HepG2 (cell line): ENCODE data around the gene TTYH2. TPM values are rescaled to one million over a fixed set of nuclear protein-coding genes. Genes with fewer than 3 reads are reported as not detected.

Source experiments
- ATAC-seq: fragments of 200-7000 bp; cut with Tn5 transposase; 3 replicates; pipeline ENCODE4 v1.9.1; 2020; ENCODE audit warnings: mild to moderate bottlenecking, moderate library complexity
- BruUV-seq: library from RNA; stranded (reverse); fragments of 400-500 nt; replicated peaks from 2 replicates; lab custom pipeline; 2021; lab: Mats Ljungman, UMichigan
- CTCF ChIA-PET: fragments of 300-600 bp; formaldehyde crosslinking; extraction: SDS; loops from one replicate; lab custom pipeline; 2021; ENCODE audit warnings: low total read pairs, inconsistent platforms, low intra/inter-chr PET ratio; lab: Yijun Ruan, JAX
- POLR2A ChIA-PET: fragments of 350-600 bp; sonication (Branson Sonifier 250); formaldehyde crosslinking; loops from one replicate; lab custom pipeline; 2020; ENCODE audit warnings: antibody characterized with exemption, inconsistent platforms; lab: Yijun Ruan, JAX
- DNase-seq: peaks from one replicate; pipeline ENCODE4 v3.0.0-alpha.2; 2015; ENCODE audit warnings: low spot score
- FAIRE-seq: peaks from 3 replicates; lab custom pipeline; 2011; peaks lifted over from hg19 to GRCh38; lab: Jason Lieb, UNC
- H2AFZ ChIP-seq: one replicate; pipeline ENCODE4 v1.6.1; 2011; ENCODE audit warnings: low read length, inconsistent platforms
- H3K27ac ChIP-seq: fragments of 300-600 bp; 3 replicates; pipeline ENCODE4 v1.8.0; 2011; ENCODE audit warnings: mixed run types, mild to moderate bottlenecking, mixed read lengths, low read length, inconsistent platforms; ENCODE audit not compliant: insufficient read depth; ENCODE audit errors: extremely low read length
- H3K27me3 ChIP-seq, 2 experiments: fragments of 200-600 bp in 1 of 2; 2 replicates in 1 of 2; 3 replicates in 1 of 2; pipeline versions ENCODE4 v1.6.0 to v1.8.0; 2011; ENCODE audit warnings: low read length in 2 of 2, mild to moderate bottlenecking in 2 of 2, moderate library complexity in 2 of 2, inconsistent platforms in 1 of 2; ENCODE audit not compliant: insufficient read depth in 2 of 2, control insufficient read depth in 1 of 2
- H3K36me3 ChIP-seq, 2 experiments: fragments of 200-600 bp in 1 of 2; replicated peaks in 1 of 2; 2 replicates in 1 of 2; 3 replicates in 1 of 2; pipeline versions ENCODE4 v1.5.1 to v1.8.0; 2011; ENCODE audit warnings: low read length in 2 of 2, inconsistent platforms in 1 of 2; ENCODE audit not compliant: insufficient read depth in 2 of 2, control insufficient read depth in 1 of 2
- H3K4me1 ChIP-seq: 2 replicates; pipeline ENCODE4 v1.5.1; 2012; ENCODE audit warnings: low read length, inconsistent platforms; ENCODE audit not compliant: insufficient read depth
- H3K4me2 ChIP-seq: 2 replicates; pipeline ENCODE4 v1.6.0; 2011; ENCODE audit warnings: low read depth, low read length, inconsistent platforms
- H3K4me3 ChIP-seq, 3 experiments: fragments of 200-600 bp in 1 of 3; sonication (generic), shearing (Covaris generic) in 1 of 3; replicated peaks in 1 of 3; 2 replicates each; pipeline ENCODE4 v1.5.1; 2011 to 2016; ENCODE audit warnings: low read length in 3 of 3, inconsistent platforms in 2 of 3, low read depth in 2 of 3, mild to moderate bottlenecking in 2 of 3, control low read depth in 1 of 3, mixed read lengths in 1 of 3; ENCODE audit not compliant: insufficient read depth in 1 of 3
- H3K79me2 ChIP-seq: one replicate; pipeline ENCODE4 v1.6.1; 2011; ENCODE audit warnings: low read length, inconsistent platforms; ENCODE audit not compliant: insufficient read depth
- H3K9ac ChIP-seq: 2 replicates; pipeline ENCODE4 v1.6.0; 2011; ENCODE audit warnings: mild to moderate bottlenecking, low read depth, low read length, inconsistent platforms; ENCODE audit not compliant: insufficient read depth
- H3K9me3 ChIP-seq: 2 replicates; pipeline ENCODE4 v1.5.1; 2012; ENCODE audit warnings: mild to moderate bottlenecking, low read length
- H4K20me1 ChIP-seq: 2 replicates; pipeline ENCODE4 v1.6.0; 2011; ENCODE audit warnings: inconsistent platforms, mild to moderate bottlenecking, low read length, moderate library complexity; ENCODE audit not compliant: insufficient read depth
- GATA4 ChIP-seq: sonication (generic); IDR thresholded peaks from 2 replicates; pipeline ENCODE4 v1.6.1; 2016; ENCODE audit warnings: antibody characterized with exemption, low read depth, borderline replicate concordance
- HDAC6 ChIP-seq: fragments of 200-600 bp; sonication (generic); IDR thresholded peaks from 2 replicates; pipeline ENCODE4 v1.7.0; 2017; ENCODE audit warnings: mild to moderate bottlenecking, antibody characterized with exemption, low read length, low read depth
- KDM2A ChIP-seq: sonication (generic); formaldehyde crosslinking; IDR thresholded peaks from 2 replicates; pipeline ENCODE4 v1.4.0; 2020; ENCODE audit warnings: low read depth, missing genetic modification reagents, borderline replicate concordance
- MEF2D ChIP-seq: sonication (generic); formaldehyde crosslinking; IDR thresholded peaks from 2 replicates; pipeline ENCODE4 v1.5.1; 2020; ENCODE audit warnings: mild to moderate bottlenecking, missing genetic modification reagents
- MXD4 ChIP-seq: IDR thresholded peaks from 2 replicates; pipeline ENCODE4 v1.6.1; 2016; ENCODE audit warnings: mild to moderate bottlenecking, missing biosample characterization, missing genetic modification reagents
- PAF1 ChIP-seq: IDR thresholded peaks from 2 replicates; pipeline ENCODE4 v1.6.1; 2016; ENCODE audit warnings: missing genetic modification reagents, missing compliant biosample characterization
- RORA ChIP-seq: sonication (generic); formaldehyde crosslinking; IDR thresholded peaks from 2 replicates; pipeline ENCODE4 v1.5.0; 2020; ENCODE audit warnings: mild to moderate bottlenecking, missing genetic modification reagents, moderate library complexity
- SATB2 ChIP-seq: sonication (generic); formaldehyde crosslinking; IDR thresholded peaks from 2 replicates; pipeline ENCODE4 v1.5.0; 2020; ENCODE audit warnings: missing genetic modification reagents
- ZNF3 ChIP-seq: IDR thresholded peaks from 2 replicates; pipeline ENCODE4 v1.7.0; 2017; ENCODE audit warnings: inconsistent platforms
- ZNF367 ChIP-seq: sonication (generic); formaldehyde crosslinking; IDR thresholded peaks from 2 replicates; pipeline ENCODE4 v1.4.0; 2020; ENCODE audit warnings: missing genetic modification reagents, borderline replicate concordance
- ZNF580 ChIP-seq: IDR thresholded peaks from 2 replicates; pipeline ENCODE4 v1.6.1; 2016; ENCODE audit warnings: low read depth, borderline replicate concordance
- ZNF850 ChIP-seq: sonication (generic); formaldehyde crosslinking; conservative IDR thresholded peaks from 2 replicates; pipeline ENCODE4 v1.9.0; 2021; ENCODE audit warnings: mild to moderate bottlenecking, missing genetic modification reagents
- ZZZ3 ChIP-seq: sonication (generic); formaldehyde crosslinking; IDR thresholded peaks from 2 replicates; pipeline ENCODE4 v1.4.0; 2020; ENCODE audit warnings: missing genetic modification reagents, mild to moderate bottlenecking, borderline replicate concordance
- WGBS: methylation state at CpG from one replicate; pipeline ENCODE4 v1.1.6; 2017; ENCODE audit warnings: low lambda C conversion rate; 5-methylcytosine and 5-hydroxymethylcytosine counted together
- in situ Hi-C: cut with HindIII; loops from 2 replicates; pipeline ENCODE4 v1.10.0; 2017; ENCODE audit warnings: low pct_unique_long_range_greater_than_20kb; ENCODE audit not compliant: extremely low pct_ligation_motif_present
- intact Hi-C: fragments of 100-400 bp; cut with micrococcal nuclease; formaldehyde crosslinking; loops from one replicate; pipeline ENCODE4 v1.10.0; 2022; ENCODE audit not compliant: unreplicated experiment
- polyA plus RNA-seq, 8 experiments: library from polyadenylated mRNA; depleted of rRNA in 3 of 8; stranded (reverse) in 7 of 8; unstranded in 1 of 8; fragments of >200 nt; fragmentation: Illumina TruSeq in 4 of 8; extraction: Trizol in 4 of 8; gene quantifications; 2 replicates each; pipeline versions ENCODE4 v1.2.1 to v1.2.3, GENCODE V29; 2011 to 2016; ENCODE audit warnings: low read depth in 4 of 8, missing spikeins in 1 of 8, mixed read lengths in 1 of 8; ENCODE audit not compliant: insufficient read depth in 1 of 8
- total RNA-seq, 5 experiments: library from RNA; depleted of rRNA; stranded (reverse); fragments of >200 nt; fragmentation: Illumina TruSeq; extraction: Trizol; gene quantifications; 2 replicates each; pipeline ENCODE4 v1.2.3, GENCODE V29; 2016; ENCODE audit warnings: low read depth in 1 of 5
- TF ChIP-seq, protein P1 (sequence below): IDR thresholded peaks from 2 replicates; pipeline ENCODE4 v1.6.1; 2016; ENCODE audit warnings: missing genetic modification reagents, missing compliant biosample characterization

TTYH2 gene
- total and polyA plus RNA-seq, 2 of the 13 experiments (the other 11 are each of a cell fraction or from before 2014, with no cell fraction given) = 0.77 to 0.96 TPM

DNA sequence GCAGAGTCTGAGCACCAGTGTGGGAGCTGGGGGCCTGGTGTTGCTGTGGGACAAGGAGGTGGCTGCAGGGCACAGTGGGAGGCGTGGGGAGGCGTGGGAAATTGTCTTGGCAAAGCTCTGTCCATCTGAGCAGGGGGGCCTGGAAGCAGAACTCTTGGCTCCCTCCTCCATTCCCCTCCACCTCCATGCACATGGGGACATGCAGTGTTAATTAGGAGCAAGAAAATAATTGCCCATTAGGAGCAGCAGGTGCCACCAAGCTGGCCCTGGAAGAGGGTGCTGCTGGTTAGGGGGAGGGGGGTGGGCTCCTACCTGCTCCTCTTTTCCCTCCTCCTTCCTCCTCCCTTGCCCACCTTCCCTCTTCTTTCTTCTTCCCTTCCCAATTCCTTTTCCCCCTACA is 4.5 kb downstream of the TTYH2 start:
- Histone ChIP-seq H3K36me3 (no peaks in the 10 kb centered on the region), H4K20me1 (no peaks in the 10 kb centered on the region; the same call in 1 of the 2 replicates), H3K4me2 (no peak overlapping the region), H3K9me3 (no peaks in the 10 kb centered on the region), H2AFZ (no peak overlapping the region), H3K4me3 (no peak overlapping the region), H3K27ac (no peak overlapping the region), H3K79me2 (no peaks in the 10 kb centered on the region), H3K27me3 (peaks cover 0 to 8% of the 10 kb centered on the region in 2 experiments; a peak in 3 of 5 replicates), H3K9ac (no peak overlapping the region), H3K4me1 (peaks cover 23% of the 10 kb centered on the region)
- WGBS = 47% methylated on average over 2 of the region's 2 CpGs
- in situ Hi-C loops (no loop called here), intact Hi-C loops (no loop called here)
- ChIA-PET POLR2A (no interaction called here), CTCF (no interaction called here)
- FAIRE-seq = no peak
- no TSS peak for BruUV-seq
- no peak for DNase-seq
- TF ChIP-seq GATA4 (no peak), ZNF3 (CRISPR knock-in tag) (no peak), RORA (CRISPR knock-in tag) (no peak), HDAC6 (no peak), ZNF850 (CRISPR knock-in tag) (no peak), KDM2A (CRISPR knock-in tag) (no peak)
- ATAC-seq = no peak

GRCh38 chr17:74218436-74218835 is 5.1 kb downstream of the TTYH2 start:
- Histone ChIP-seq H3K4me2 (no peak overlapping the region), H3K79me2 (no peaks in the 10 kb centered on the region), H3K36me3 (no peaks in the 10 kb centered on the region), H2AFZ (no peak overlapping the region), H3K27me3 (peaks cover 0 to 8% of the 10 kb centered on the region in 2 experiments; a peak in 3 of 5 replicates), H3K9ac (no peak overlapping the region), H3K4me3 (no peak overlapping the region), H3K27ac (no peak overlapping the region)
- CTCF ChIA-PET = no interaction called here
- FAIRE-seq (no peak), DNase-seq (no peak), ATAC-seq (no peak)
- 57% methylated on average over 8 of the region's 8 CpGs for WGBS
- POLR2A ChIA-PET = no interaction called here
- BruUV-seq = no TSS peak
- in situ Hi-C loops = no loop called here
- TF ChIP-seq ZZZ3 (CRISPR knock-in tag) = no peak
- TF ChIP-seq MEF2D (CRISPR knock-in tag) = no peak
- no peak for TF ChIP-seq MXD4 (CRISPR knock-in tag)
- no peak for TF ChIP-seq ZNF580 (CRISPR knock-in tag)
- TF ChIP-seq, protein P1, sequence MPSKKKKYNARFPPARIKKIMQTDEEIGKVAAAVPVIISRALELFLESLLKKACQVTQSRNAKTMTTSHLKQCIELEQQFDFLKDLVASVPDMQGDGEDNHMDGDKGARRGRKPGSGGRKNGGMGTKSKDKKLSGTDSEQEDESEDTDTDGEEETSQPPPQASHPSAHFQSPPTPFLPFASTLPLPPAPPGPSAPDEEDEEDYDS (CRISPR knock-in tag) = no peak
- TF ChIP-seq ZNF367 (CRISPR knock-in tag) = no peak
- no peak for TF ChIP-seq SATB2 (CRISPR knock-in tag)
- no peak for TF ChIP-seq PAF1 (CRISPR knock-in tag)
- TF ChIP-seq, all 625 proteins: peak for 0
- Histone ChIP-seq H3K4me1 (peaks cover 20% of the 10 kb centered on the region), H3K9me3 (no peaks in the 10 kb centered on the region), H4K20me1 (no peaks in the 10 kb centered on the region; the same call in 1 of the 2 replicates)
- intact Hi-C loops = no loop called here
